K562 (cell line): ENCODE results near the gene FARP1. TPM values are rescaled to one million over a fixed set of nuclear protein-coding genes. Genes with fewer than 3 reads are reported as not detected.

Experiments
- ATAC-seq: fragments of 200-7000 bp; cut with Tn5 transposase; 3 replicates; pipeline ENCODE4 v1.9.1; 2020; ENCODE audit warnings: moderate library complexity
- BruUV-seq: library from RNA; stranded (reverse); fragments of 400-500 nt; replicated peaks from 2 replicates; lab custom pipeline; 2021; lab: Mats Ljungman, UMichigan
- CTCF ChIA-PET: fragments of 300-600 bp; formaldehyde crosslinking; extraction: SDS; loops from one replicate; lab custom pipeline; 2021; ENCODE audit warnings: low intra/inter-chr PET ratio; lab: Yijun Ruan, JAX
- POLR2A ChIA-PET: fragments of 300-600, 350-650 bp; sonication (Branson Sonifier 250); formaldehyde crosslinking; extraction: SDS; loops from one replicate; lab custom pipeline; 2021; ENCODE audit warnings: antibody characterized with exemption, inconsistent platforms; lab: Yijun Ruan, JAX
- DNase-seq, 4 experiments: peaks; one replicate each; pipeline versions ENCODE4 v3.0.0 to v3.0.0-alpha.2; 2011 to 2018; ENCODE audit warnings: low spot score in 3 of 4, mixed read lengths in 3 of 4; ENCODE audit errors: extremely low read depth in 1 of 4
- FAIRE-seq: peaks from 2 replicates; lab custom pipeline; 2011; peaks lifted over from hg19 to GRCh38; lab: Jason Lieb, UNC
- H2AFZ ChIP-seq: 2 replicates; pipeline ENCODE4 v1.6.0; 2011; ENCODE audit warnings: low read depth, low read length, control low read depth, inconsistent platforms
- H3K27ac ChIP-seq: fragments of 200-600 bp; 3 replicates; pipeline ENCODE4 v1.8.0; 2011; ENCODE audit warnings: low read depth, mild to moderate bottlenecking, control low read depth, inconsistent platforms, low read length, moderate library complexity, mixed read lengths; ENCODE audit errors: extremely low read depth
- H3K27me3 ChIP-seq, 2 experiments: fragments of 300-600 bp in 1 of 2; 2 replicates in 1 of 2; 3 replicates in 1 of 2; pipeline versions ENCODE4 v1.6.0 to v1.8.0; 2011; ENCODE audit warnings: inconsistent platforms in 2 of 2, low read length in 2 of 2, mild to moderate bottlenecking in 1 of 2, mixed read lengths in 1 of 2, moderate library complexity in 1 of 2; ENCODE audit not compliant: control insufficient read depth in 2 of 2, insufficient read depth in 2 of 2
- H3K36me3 ChIP-seq: fragments of 300-600 bp; 3 replicates; pipeline ENCODE4 v1.8.0; 2011; ENCODE audit warnings: mild to moderate bottlenecking, low read length, inconsistent platforms; ENCODE audit not compliant: control insufficient read depth, insufficient read depth
- H3K4me1 ChIP-seq, 2 experiments: fragments of 200-600 bp in 1 of 2; replicated peaks in 1 of 2; 2 replicates in 1 of 2; 3 replicates in 1 of 2; pipeline versions ENCODE4 v1.5.1 to v1.8.0; 2011; ENCODE audit warnings: inconsistent platforms in 2 of 2, low read length in 2 of 2, mild to moderate bottlenecking in 1 of 2, mixed read lengths in 1 of 2, moderate library complexity in 1 of 2; ENCODE audit not compliant: control insufficient read depth in 2 of 2, insufficient read depth in 2 of 2
- H3K4me2 ChIP-seq: 2 replicates; pipeline ENCODE4 v1.6.1; 2011; ENCODE audit warnings: low read length, control low read depth, inconsistent platforms, mixed read lengths; ENCODE audit not compliant: insufficient read depth
- H3K4me3 ChIP-seq: fragments of 200-600 bp; sonication (generic), shearing (Covaris generic); 2 replicates; pipeline ENCODE4 v1.5.1; 2016; ENCODE audit warnings: control low read depth, inconsistent platforms
- H3K79me2 ChIP-seq: fragments of 200-600 bp; 3 replicates; pipeline ENCODE4 v1.8.0; 2011; ENCODE audit warnings: low read length, inconsistent platforms; ENCODE audit not compliant: control insufficient read depth, insufficient read depth
- H3K9ac ChIP-seq, 2 experiments: 2 replicates each; pipeline versions ENCODE4 v1.6.0 to v1.6.1; 2011; ENCODE audit warnings: low read depth in 2 of 2, low read length in 2 of 2, control low read depth in 1 of 2, inconsistent platforms in 1 of 2, mild to moderate bottlenecking in 1 of 2, mixed read lengths in 1 of 2; ENCODE audit not compliant: insufficient read depth in 1 of 2
- H3K9me1 ChIP-seq: one replicate; pipeline ENCODE4 v1.6.0; 2011; ENCODE audit warnings: inconsistent platforms, mild to moderate bottlenecking, low read length, moderate library complexity; ENCODE audit not compliant: control insufficient read depth, insufficient read depth
- H3K9me3 ChIP-seq: replicated peaks from 2 replicates; pipeline ENCODE4 v1.5.1; 2011; ENCODE audit warnings: low read depth, low read length, inconsistent platforms; ENCODE audit not compliant: control insufficient read depth, insufficient read depth
- H4K20me1 ChIP-seq: replicated peaks from 2 replicates; pipeline ENCODE4 v1.6.1; 2011; ENCODE audit warnings: low read length, inconsistent platforms, mixed read lengths; ENCODE audit not compliant: control insufficient read depth, insufficient read depth
- ARID2 ChIP-seq: fragments of 450-650 bp; IDR thresholded peaks from 2 replicates; pipeline ENCODE4 v1.6.1; 2017; ENCODE audit warnings: antibody characterized with exemption, mild to moderate bottlenecking
- BRF2 ChIP-seq: IDR thresholded peaks from 3 replicates; pipeline ENCODE4 v1.6.1; 2011; ENCODE audit warnings: borderline replicate concordance, mild to moderate bottlenecking; ENCODE audit not compliant: insufficient read length, insufficient read depth
- CHD4 ChIP-seq: fragments of 200-600 bp; sonication (generic); IDR thresholded peaks from 3 replicates; pipeline ENCODE4 v1.6.1; 2012; ENCODE audit warnings: low read depth, mild to moderate bottlenecking, mixed read lengths, low read length, inconsistent platforms; ENCODE audit not compliant: insufficient read depth, insufficient replicate concordance, poor library complexity, severe bottlenecking
- FOXA3 ChIP-seq, 2 experiments: fragments of 450-650 bp in 1 of 2; sonication (generic) in 1 of 2; formaldehyde crosslinking; IDR thresholded peaks in 1 of 2; conservative IDR thresholded peaks in 1 of 2; 2 replicates each; pipeline versions ENCODE4 v1.4.0 to v1.8.0; 2020 to 2022; ENCODE audit warnings: mild to moderate bottlenecking in 2 of 2, missing genetic modification reagents in 1 of 2
- GTF2E2 ChIP-seq: fragments of 200-800 bp; sonication (Bioruptor generic); IDR thresholded peaks from 2 replicates; pipeline ENCODE4 v1.6.1; 2016; ENCODE audit warnings: missing genetic modification characterization, missing compliant biosample characterization
- HDAC6 ChIP-seq: IDR thresholded peaks from 2 replicates; pipeline ENCODE4 v1.6.1; 2012; ENCODE audit warnings: low read depth, mild to moderate bottlenecking, control low read depth, inconsistent platforms, low read length, moderate library complexity
- HOXB6 ChIP-seq: fragments of 250-450 bp; sonication (Bioruptor Pico); IDR thresholded peaks from 2 replicates; pipeline ENCODE4 v1.5.1; 2022; ENCODE audit warnings: mild to moderate bottlenecking, borderline replicate concordance
- KAT7 ChIP-seq: sonication (generic); formaldehyde crosslinking; IDR thresholded peaks from 2 replicates; pipeline ENCODE4 v1.8.0; 2022; ENCODE audit warnings: missing genetic modification reagents, mild to moderate bottlenecking, borderline replicate concordance
- NCOA1 ChIP-seq: fragments of 450-650 bp; IDR thresholded peaks from 2 replicates; pipeline ENCODE4 v1.6.1; 2016; ENCODE audit warnings: low read depth
- NFXL1 ChIP-seq: fragments of 450-650 bp; formaldehyde crosslinking; IDR thresholded peaks from 2 replicates; pipeline ENCODE4 v1.4.0; 2021; ENCODE audit warnings: mild to moderate bottlenecking
- NR2F6 ChIP-seq: fragments of 450-650 bp; formaldehyde crosslinking; IDR thresholded peaks from 2 replicates; pipeline ENCODE4 v1.4.0; 2020; ENCODE audit warnings: mild to moderate bottlenecking
- RBM39 ChIP-seq: fragments of 200-400 bp; formaldehyde crosslinking; optimal IDR thresholded peaks from 2 replicates; pipeline ENCODE3; 2018; ENCODE audit warnings: low read depth, low read length
- SMAD3 ChIP-seq: fragments of 450-650 bp; formaldehyde crosslinking; conservative IDR thresholded peaks from 2 replicates; pipeline ENCODE4 v1.4.0; 2020; ENCODE audit warnings: mild to moderate bottlenecking
- SREBF2 ChIP-seq: sonication (generic); formaldehyde crosslinking; IDR thresholded peaks from 2 replicates; pipeline ENCODE4 v1.4.0; 2020; ENCODE audit warnings: mild to moderate bottlenecking, missing genetic modification reagents
- ZNF217 ChIP-seq: sonication (generic); formaldehyde crosslinking; IDR thresholded peaks from 2 replicates; pipeline ENCODE4 v1.8.0; 2022; ENCODE audit warnings: mild to moderate bottlenecking, missing genetic modification reagents
- ZNF507 ChIP-seq: conservative IDR thresholded peaks from 2 replicates; pipeline ENCODE4 v1.6.1; 2017; ENCODE audit warnings: missing genetic modification characterization, missing compliant biosample characterization
- ZNF766 ChIP-seq: fragments of 200-800 bp; sonication (Bioruptor generic); conservative IDR thresholded peaks from 2 replicates; pipeline ENCODE4 v1.6.1; 2016; ENCODE audit warnings: missing genetic modification characterization, missing compliant biosample characterization
- WGBS: fragments of 100-300 bp; shearing (Covaris generic); methylation state at CpG from one replicate; pipeline ENCODE4 v1.1.6; 2016; ENCODE audit warnings: low coverage, mixed read lengths; ENCODE audit not compliant: insufficient coverage; ENCODE audit errors: missing lambda C conversion rate; 5-methylcytosine and 5-hydroxymethylcytosine counted together
- in situ Hi-C: fragments of 300-500 bp; cut with MboI; formaldehyde crosslinking; loops from 4 replicates; pipeline ENCODE4 v1.15.0; 2018; ENCODE audit warnings: inconsistent platforms, mixed read lengths
- intact Hi-C: fragments of 100-400 bp; cut with micrococcal nuclease; formaldehyde crosslinking; loops from 2 replicates; pipeline ENCODE4 v1.14.2; 2022
- polyA plus RNA-seq, 8 experiments: library from polyadenylated mRNA; depleted of rRNA in 4 of 8; stranded (reverse) in 5 of 8; unstranded in 3 of 8; fragments of >200 nt; fragmentation: Nextera tagmentation in 2 of 8; fragmentation: Illumina TruSeq in 1 of 8; extraction: Ambion mirVana in 2 of 8; extraction: Trizol in 1 of 8; gene quantifications; 2 replicates each; pipeline versions ENCODE4 v1.2.1 to v1.2.3, GENCODE V29; 2011 to 2014; ENCODE audit warnings: inconsistent platforms in 1 of 8, missing spikeins in 1 of 8
- total RNA-seq, 7 experiments: library from RNA; depleted of rRNA in 6 of 7; stranded (reverse); fragments of >200 nt in 6 of 7; fragmentation: Illumina TruSeq in 2 of 7; extraction: Trizol in 2 of 7; gene quantifications; 2 replicates each; pipeline versions ENCODE4 v1.2.1 to v1.2.3, GENCODE V29; 2011 to 2021; ENCODE audit warnings: low replicate concordance in 1 of 7

Gene FARP1
- total and polyA plus RNA-seq, 9 of the 15 experiments (the other 6 are each of a cell fraction or from before 2014, with no cell fraction given), result 0.03 to 0.29 (median 0.05) TPM; not detected in 3

- Histone ChIP-seq H3K27me3 (peaks cover 3 to 4% of the 10 kb centered on the region in 2 experiments; a peak in 3 of 5 replicates), H4K20me1 (no peaks in the 10 kb centered on the region), H3K4me1 (no peaks in the 10 kb centered on the region), H3K27ac (no peak overlapping the region), H3K9me1 (no peaks in the 10 kb centered on the region), H2AFZ (no peak overlapping the region), H3K9ac (no peak overlapping the region), H3K4me3 (no peak overlapping the region), H3K79me2 (no peaks in the 10 kb centered on the region), H3K36me3 (no peaks in the 10 kb centered on the region), H3K9me3 (no peaks in the 10 kb centered on the region), H3K4me2 (no peak overlapping the region)
- CTCF ChIA-PET, result no interaction called here
- DNase-seq (no peak), FAIRE-seq (no peak), ATAC-seq (no peak)
- intact Hi-C loops, result no loop called here
- 0% methylated on average over 2 of the region's 2 CpGs for WGBS
- POLR2A ChIA-PET, result no interaction called here
- in situ Hi-C loops, result no loop called here
- BruUV-seq, result no TSS peak
- TF ChIP-seq CHD4 (no peak), SMAD3 (CRISPR knock-in tag) (no peak), ARID2 (no peak), RBM39 (no peak), ZNF766 (CRISPR knock-in tag) (no peak), ZNF217 (CRISPR knock-in tag) (no peak), NR2F6 (CRISPR knock-in tag) (no peak), SREBF2 (CRISPR knock-in tag) (no peak), ZNF507 (no peak), KAT7 (CRISPR knock-in tag) (no peak), HDAC6 (no peak), NCOA1 (no peak), NFXL1 (CRISPR knock-in tag) (no peak), FOXA3 (CRISPR knock-in tag; conservative IDR thresholded peaks at IDR 0.05 in 1 of 2, IDR thresholded peaks at IDR 0.05 in 1 of 2) (no peak), BRF2 (no peak), GTF2E2 (no peak), HOXB6 (no peak)
These were observed 148.8 kb downstream of the FARP1 start for GRCh38 chr13:98291658-98292057.
